Smooth muscle cell of the pulmonary artery (primary cell): ENCODE measurements around the gene PRRX2. TPM values are rescaled to one million over a fixed set of nuclear protein-coding genes. Genes with fewer than 3 reads are reported as not detected.

ENCODE experiments used
- total RNA-seq: library from RNA; depleted of rRNA; stranded (reverse); fragments of >200 nt; gene quantifications from 2 replicates; pipeline ENCODE4 v1.2.3, GENCODE V29; 2014

Gene PRRX2
- 11.3 and 17.9 TPM in 2 replicates for total RNA-seq

GRCh38 chr9:129665389-129665775, at the start of gene PRRX2:
Gene PRRX2 (plus strand): TSS chr9:129665647. CDS start chr9:129665868, 221 bp downstream.

GRCh38 chr9:129620669-129621295, 44.7 kb upstream of the PRRX2 start, which contains the start of gene C9orf50:
Gene C9orf50 (minus strand): TSS chr9:129621101. CDS start chr9:129620574, 527 bp downstream.

GRCh38 chr9:129626079-129626624, 39.3 kb upstream of the PRRX2 start, which contains the start of gene NTMT1:
Gene NTMT1 (plus strand): TSS chr9:129626163. CDS start chr9:129632704, 6,541 bp downstream.

GRCh38 chr9:129641750-129642585, 23.5 kb upstream of the PRRX2 start, which contains the start of gene ASB6:
Gene ASB6 (minus strand): TSS chr9:129642151. CDS start chr9:129641999, 152 bp downstream.

GRCh38 chr9:129752900-129753729, 87.7 kb downstream of the PRRX2 start, which contains the start of gene PTGES:
Gene PTGES (minus strand): TSS chr9:129753042. CDS start chr9:129753012, 30 bp downstream.

Other genes starting within 250 kb of the PRRX2 start
- 0.26 and 0.33 TPM in 2 replicates for gene C9orf50, start 44.5 kb upstream of the PRRX2 start, total RNA-seq
- gene NTMT1, start 39.5 kb upstream of the PRRX2 start, total RNA-seq = 31.7 and 32.8 TPM in 2 replicates
- gene ASB6, start 23.5 kb upstream of the PRRX2 start, total RNA-seq = 20.3 and 26.2 TPM in 2 replicates
- 6.5 and 21.0 TPM in 2 replicates for gene PTGES, start 87.4 kb downstream of the PRRX2 start, total RNA-seq
- 51.9 and 55.1 TPM in 2 replicates for gene TOR1B, start 137.5 kb downstream of the PRRX2 start, total RNA-seq
- gene TOR1A, start 158.5 kb downstream of the PRRX2 start, total RNA-seq = 35.0 and 39.6 TPM in 2 replicates
- 26.6 and 33.7 TPM in 2 replicates for gene C9orf78, start 169.6 kb downstream of the PRRX2 start, total RNA-seq
- gene USP20, start 169.8 kb downstream of the PRRX2 start, total RNA-seq = 14.4 and 17.7 TPM in 2 replicates